SK-N-SH (cell line): Measurements from ENCODE around the gene MAGEC3. TPM values are rescaled to one million over a fixed set of nuclear protein-coding genes. Genes with fewer than 3 reads are reported as not detected.

ENCODE experiments used
- CTCF ChIA-PET: fragments of 300-600, 350-600 bp; formaldehyde crosslinking; extraction: SDS; loops from one replicate; lab custom pipeline; 2021; lab: Yijun Ruan, JAX
- POLR2A ChIA-PET: fragments of 350-600 bp; sonication (Branson Sonifier 250); formaldehyde crosslinking; extraction: SDS; loops from one replicate; lab custom pipeline; 2020; ENCODE audit warnings: antibody characterized with exemption, inconsistent platforms; lab: Yijun Ruan, JAX
- DNase-seq: peaks from one replicate; pipeline ENCODE4 v3.0.0; 2012
- H2AFZ ChIP-seq: fragments of 200-600 bp; sonication (generic); 2 replicates; pipeline ENCODE4 v1.8.1; 2016; ENCODE audit warnings: antibody characterized with exemption, mild to moderate bottlenecking, low read depth
- H3F3A ChIP-seq: fragments of 200-600 bp; sonication (generic); replicated peaks from 2 replicates; pipeline ENCODE3; 2016; ENCODE audit warnings: antibody characterized with exemption, mild to moderate bottlenecking; ENCODE audit not compliant: insufficient read depth
- H3K27ac ChIP-seq, 2 experiments: fragments of 200-500 bp in 1 of 2; fragments of 200-600 bp in 1 of 2; sonication (Bioruptor generic) in 1 of 2; sonication (generic), shearing (Covaris generic) in 1 of 2; 2 replicates each; pipeline versions ENCODE4 v1.5.1 to v1.6.1; 2014 to 2016; ENCODE audit warnings: low read depth in 2 of 2, inconsistent platforms in 1 of 2, low read length in 1 of 2, mild to moderate bottlenecking in 1 of 2, mixed read lengths in 1 of 2
- H3K27me3 ChIP-seq: fragments of 200-600 bp; sonication (generic), shearing (Covaris generic); 2 replicates; pipeline ENCODE4 v1.6.1; 2016; ENCODE audit warnings: mixed run types; ENCODE audit not compliant: insufficient read depth
- H3K36me3 ChIP-seq, 2 experiments: fragments of 200-500 bp in 1 of 2; fragments of 200-600 bp in 1 of 2; sonication (Bioruptor generic) in 1 of 2; sonication (generic) in 1 of 2; replicated peaks in 1 of 2; 2 replicates each; pipeline versions ENCODE3 to v1.5.1; 2014 to 2016; ENCODE audit warnings: low read length in 1 of 2, mild to moderate bottlenecking in 1 of 2; ENCODE audit not compliant: insufficient read depth in 2 of 2, control insufficient read depth in 1 of 2
- H3K4me1 ChIP-seq, 2 experiments: fragments of 200-500 bp in 1 of 2; fragments of 200-600 bp in 1 of 2; sonication (Bioruptor generic) in 1 of 2; sonication (generic), shearing (Covaris generic) in 1 of 2; 2 replicates each; pipeline versions ENCODE4 v1.5.1 to v1.6.1; 2014 to 2016; ENCODE audit warnings: low read depth in 1 of 2, low read length in 1 of 2, mixed run types in 1 of 2; ENCODE audit not compliant: insufficient read depth in 2 of 2, control insufficient read depth in 1 of 2
- H3K4me2 ChIP-seq: fragments of 200-600 bp; sonication (generic), shearing (Covaris generic); 2 replicates; pipeline ENCODE4 v1.6.1; 2017; ENCODE audit warnings: mixed run types
- H3K4me3 ChIP-seq, 2 experiments: fragments of 200-500 bp in 1 of 2; fragments of 200-600 bp in 1 of 2; sonication (Bioruptor generic) in 1 of 2; sonication (generic), shearing (Covaris generic) in 1 of 2; 2 replicates each; pipeline versions ENCODE4 v1.5.1 to v1.8.1; 2014 to 2016; ENCODE audit warnings: low read depth in 2 of 2, inconsistent platforms in 1 of 2, low read length in 1 of 2, mild to moderate bottlenecking in 1 of 2, mixed read lengths in 1 of 2, moderate library complexity in 1 of 2
- H3K79me2 ChIP-seq: fragments of 200-600 bp; sonication (generic); 2 replicates; pipeline ENCODE4 v1.8.1; 2017; ENCODE audit warnings: mild to moderate bottlenecking; ENCODE audit not compliant: insufficient read depth
- H3K9ac ChIP-seq: fragments of 200-600 bp; sonication (generic); 2 replicates; pipeline ENCODE4 v1.6.1; 2017; ENCODE audit warnings: mixed run types
- H3K9me2 ChIP-seq: fragments of 200-600 bp; sonication (generic); 2 replicates; pipeline ENCODE4 v1.6.1; 2017; ENCODE audit warnings: mixed run types
- H3K9me3 ChIP-seq: fragments of 200-600 bp; sonication (generic); 2 replicates; pipeline ENCODE4 v1.6.1; 2017; ENCODE audit warnings: mixed run types, mild to moderate bottlenecking, moderate library complexity
- H4K20me1 ChIP-seq: fragments of 200-600 bp; sonication (generic); 2 replicates; pipeline ENCODE4 v1.6.1; 2017; ENCODE audit warnings: mild to moderate bottlenecking, mixed run types; ENCODE audit not compliant: insufficient read depth
- ELF1 ChIP-seq: IDR thresholded peaks from 2 replicates; pipeline ENCODE4 v1.4.0; 2012
- EP300 ChIP-seq, 2 experiments: IDR thresholded peaks; 2 replicates each; pipeline versions ENCODE4 v1.4.0 to v1.6.1; 2012; ENCODE audit warnings: borderline replicate concordance in 1 of 2, low read depth in 1 of 2, low read length in 1 of 2
- EZH2phosphoT487 ChIP-seq: fragments of 200-600 bp; sonication (generic); IDR thresholded peaks from 2 replicates; pipeline ENCODE4 v1.6.1; 2017; ENCODE audit warnings: low read depth, mixed run types, mild to moderate bottlenecking, antibody characterized with exemption, moderate library complexity, borderline replicate concordance
- FOSL2 ChIP-seq: IDR thresholded peaks from 2 replicates; pipeline ENCODE4 v1.4.0; 2012; ENCODE audit warnings: low read depth, mild to moderate bottlenecking, moderate library complexity, borderline replicate concordance
- FOXJ3 ChIP-seq: sonication (generic); formaldehyde crosslinking; IDR thresholded peaks from 2 replicates; pipeline ENCODE4 v1.5.1; 2020; ENCODE audit warnings: mild to moderate bottlenecking, missing genetic modification reagents
- FOXM1 ChIP-seq: IDR thresholded peaks from 2 replicates; pipeline ENCODE4 v1.4.0; 2012; ENCODE audit warnings: low read depth, mild to moderate bottlenecking
- GABPA ChIP-seq: IDR thresholded peaks from 2 replicates; pipeline ENCODE4 v1.4.0; 2012; ENCODE audit warnings: low read depth, mild to moderate bottlenecking
- MEF2A ChIP-seq: IDR thresholded peaks from 2 replicates; pipeline ENCODE4 v1.4.0; 2012; ENCODE audit warnings: low read depth, borderline replicate concordance
- NFIC ChIP-seq: IDR thresholded peaks from 2 replicates; pipeline ENCODE4 v1.4.0; 2012; ENCODE audit warnings: borderline replicate concordance
- PBX3 ChIP-seq: IDR thresholded peaks from 2 replicates; pipeline ENCODE4; 2012
- REST ChIP-seq: IDR thresholded peaks from 2 replicates; pipeline ENCODE4 v1.6.1; 2012; ENCODE audit warnings: mild to moderate bottlenecking, low read depth, low read length, moderate library complexity
- TAF1 ChIP-seq: IDR thresholded peaks from 2 replicates; pipeline ENCODE4 v1.6.1; 2012; ENCODE audit warnings: low read depth, mild to moderate bottlenecking, low read length, moderate library complexity, borderline replicate concordance
- TCF12 ChIP-seq: IDR thresholded peaks from 2 replicates; pipeline ENCODE4 v1.4.0; 2012
- WGBS: methylation state at CpG from one replicate; pipeline ENCODE4 v1.1.6; 2017; ENCODE audit warnings: low lambda C conversion rate; 5-methylcytosine and 5-hydroxymethylcytosine counted together
- polyA plus RNA-seq, 3 experiments: library from polyadenylated mRNA; depleted of rRNA; stranded (reverse); fragments of >200 nt; gene quantifications; 2 replicates each; pipeline ENCODE4 v1.2.3, GENCODE V29; 2012
- TF ChIP-seq, protein P1 (sequence below): IDR thresholded peaks from 2 replicates; pipeline ENCODE4 v1.4.0; 2012; ENCODE audit warnings: low read depth, borderline replicate concordance

MAGEC3 gene
- polyA plus RNA-seq, 1 of the 3 experiments (the other 2 are of a cell fraction) = 0.26 TPM

- H3K27ac ChIP-seq = no peak overlapping the region
- no peaks in the 10 kb centered on the region for H4K20me1 ChIP-seq
- no peak overlapping the region for H2AFZ ChIP-seq
- peaks cover 5% of the 10 kb centered on the region; the same call in 1 of the 2 replicates for H3K27me3 ChIP-seq
- no peaks in the 10 kb centered on the region for H3K36me3 ChIP-seq
- TF ChIP-seq GABPA (no peak), TAF1 (no peak), EP300 (IDR thresholded peaks at IDR 0.05; ENCODE audit: borderline replicate concordance in 1 of 2, low read depth in 1 of 2, low read length in 1 of 2) (no peak), REST (no peak), MEF2A (no peak), NFIC (no peak), PBX3 (no peak), FOXJ3 (CRISPR knock-in tag) (no peak), FOSL2 (no peak), EZH2phosphoT487 (no peak), ELF1 (no peak), FOXM1 (no peak), TCF12 (no peak)
- TF ChIP-seq, protein P1, sequence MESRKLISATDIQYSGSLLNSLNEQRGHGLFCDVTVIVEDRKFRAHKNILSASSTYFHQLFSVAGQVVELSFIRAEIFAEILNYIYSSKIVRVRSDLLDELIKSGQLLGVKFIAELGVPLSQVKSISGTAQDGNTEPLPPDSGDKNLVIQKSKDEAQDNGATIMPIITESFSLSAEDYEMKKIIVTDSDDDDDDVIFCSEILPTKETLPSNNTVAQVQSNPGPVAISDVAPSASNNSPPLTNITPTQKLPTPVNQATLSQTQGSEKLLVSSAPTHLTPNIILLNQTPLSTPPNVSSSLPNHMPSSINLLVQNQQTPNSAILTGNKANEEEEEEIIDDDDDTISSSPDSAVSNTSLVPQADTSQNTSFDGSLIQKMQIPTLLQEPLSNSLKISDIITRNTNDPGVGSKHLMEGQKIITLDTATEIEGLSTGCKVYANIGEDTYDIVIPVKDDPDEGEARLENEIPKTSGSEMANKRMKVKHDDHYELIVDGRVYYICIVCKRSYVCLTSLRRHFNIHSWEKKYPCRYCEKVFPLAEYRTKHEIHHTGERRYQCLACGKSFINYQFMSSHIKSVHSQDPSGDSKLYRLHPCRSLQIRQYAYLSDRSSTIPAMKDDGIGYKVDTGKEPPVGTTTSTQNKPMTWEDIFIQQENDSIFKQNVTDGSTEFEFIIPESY = no peak
- TF ChIP-seq, all 33 proteins: peak for 0
- Histone ChIP-seq H3K9ac (no peak overlapping the region), H3K4me3 (no peak overlapping the region), H3K79me2 (no peaks in the 10 kb centered on the region), H3K9me2 (no peaks in the 10 kb centered on the region), H3K4me1 (no peaks in the 10 kb centered on the region), H3K9me3 (no peaks in the 10 kb centered on the region), H3F3A (no peaks in the 10 kb centered on the region), H3K4me2 (no peak overlapping the region)
- ChIA-PET POLR2A (no interaction called here), CTCF (no interaction called here)
- no peak for DNase-seq
- 3% methylated on average over 2 of the region's 2 CpGs for WGBS
Observed at GRCh38 chrX:141897690-141898089, 59.6 kb downstream of the MAGEC3 start.
